ENCODE results near the gene BARX2. TPM values are rescaled to one million over a fixed set of nuclear protein-coding genes. Genes with fewer than 3 reads are reported as not detected.

The BARX2 gene
- total and polyA plus RNA-seq, 5 experiments from 2014 or later: not detected

DNA sequence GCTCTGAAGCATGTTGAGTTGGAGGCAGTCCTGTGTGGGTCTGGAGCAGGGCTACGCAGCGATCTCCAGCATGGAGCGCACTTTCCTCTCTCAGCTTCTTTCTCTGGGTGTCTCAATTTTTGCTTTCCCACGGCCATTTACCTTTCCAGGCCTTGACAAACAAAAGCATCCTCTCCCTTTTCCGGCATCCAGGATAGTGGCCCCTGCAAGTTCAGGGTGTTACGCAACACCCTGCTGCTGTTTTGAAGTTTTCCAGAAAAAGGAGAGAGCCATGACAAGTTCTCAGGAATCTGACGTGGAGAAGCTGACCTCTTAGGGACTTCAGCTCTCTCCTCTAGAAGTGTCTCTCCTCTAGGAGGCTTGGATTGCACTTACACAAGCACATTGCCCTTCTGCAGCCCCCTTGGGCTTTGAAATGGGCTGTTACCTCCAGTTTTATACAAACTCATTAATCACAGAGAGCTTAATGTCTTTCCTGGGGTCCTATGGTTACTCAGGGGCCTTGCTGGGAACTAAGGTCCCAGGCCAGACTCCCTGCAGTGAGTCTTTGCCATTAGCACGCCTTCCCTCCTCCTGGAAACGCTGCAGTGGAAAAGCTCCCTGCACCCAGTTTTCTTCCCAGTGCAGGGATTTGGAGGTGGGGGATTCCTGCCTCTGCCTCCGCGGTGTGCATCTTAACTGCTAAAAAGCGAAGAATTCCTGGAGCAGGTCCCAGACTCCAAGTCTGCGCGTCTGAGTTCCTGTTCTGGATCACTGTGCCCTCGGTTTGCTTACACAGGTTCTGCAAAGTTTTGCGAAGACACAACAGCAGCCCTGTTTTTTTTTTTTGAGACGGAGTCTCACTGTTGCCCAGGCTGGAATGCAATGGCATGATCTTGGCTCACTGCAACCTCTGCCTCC lies 80.4 kb downstream of the BARX2 start:
- peak overlapping the region in 1 of 10 donors; percentile 43 for H3K27ac Mint-ChIP-seq
- peaks cover 0 to 2% (median 0%) of the 10 kb centered on the region in 4 donors for H3K4me1 Mint-ChIP-seq
- no peak for ATAC-seq
- POLR2A ChIA-PET: no interaction called here
- H3K27me3 Mint-ChIP-seq: peaks cover 2 to 32% (median 8%) of the 10 kb centered on the region in 5 donors
- no peak for DNase-seq
- H3K9me3 Mint-ChIP-seq: no peaks in the 10 kb centered on the region
- H3K36me3 Mint-ChIP-seq: no peaks in the 10 kb centered on the region
- H3K4me3 Mint-ChIP-seq: no peak overlapping the region

DNA sequence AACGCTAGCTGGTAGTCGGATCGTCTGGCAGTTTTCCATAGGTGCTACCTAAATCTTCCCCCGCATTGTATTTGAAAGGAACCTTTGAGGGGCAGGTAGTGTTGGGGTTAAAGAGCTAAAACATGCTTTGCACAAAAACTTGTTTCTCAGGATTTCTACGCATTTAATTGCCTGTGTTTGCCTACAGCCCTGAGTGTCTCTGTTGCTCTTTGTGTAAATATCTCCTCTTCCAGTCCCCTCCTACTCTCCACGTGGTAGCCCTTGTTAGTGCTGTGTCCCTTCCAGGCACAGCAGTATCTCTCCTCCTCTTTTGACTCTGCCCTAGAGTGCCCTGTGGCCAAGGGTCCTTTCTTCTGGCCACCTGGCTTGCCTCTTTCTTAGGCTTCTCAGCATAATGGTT lies 81.7 kb downstream of the BARX2 start:
- H3K36me3 Mint-ChIP-seq: no peaks in the 10 kb centered on the region
- H3K4me3 Mint-ChIP-seq: no peak overlapping the region
- POLR2A ChIA-PET: no interaction called here
- H3K27me3 Mint-ChIP-seq: peaks cover 2 to 32% (median 8%) of the 10 kb centered on the region in 5 donors
- H3K9me3 Mint-ChIP-seq: peaks cover 0 to 3% (median 0%) of the 10 kb centered on the region in 9 donors
- ATAC-seq: no peak
- peaks cover 0 to 2% (median 0%) of the 10 kb centered on the region in 4 donors for H3K4me1 Mint-ChIP-seq
- H3K27ac Mint-ChIP-seq: no peak overlapping the region
- DNase-seq: no peak

GRCh38 chr11:129458278-129458677 lies 82.6 kb downstream of the BARX2 start:
- peaks cover 0 to 2% (median 0%) of the 10 kb centered on the region in 3 donors for H3K36me3 Mint-ChIP-seq
- ATAC-seq: no peak

DNA sequence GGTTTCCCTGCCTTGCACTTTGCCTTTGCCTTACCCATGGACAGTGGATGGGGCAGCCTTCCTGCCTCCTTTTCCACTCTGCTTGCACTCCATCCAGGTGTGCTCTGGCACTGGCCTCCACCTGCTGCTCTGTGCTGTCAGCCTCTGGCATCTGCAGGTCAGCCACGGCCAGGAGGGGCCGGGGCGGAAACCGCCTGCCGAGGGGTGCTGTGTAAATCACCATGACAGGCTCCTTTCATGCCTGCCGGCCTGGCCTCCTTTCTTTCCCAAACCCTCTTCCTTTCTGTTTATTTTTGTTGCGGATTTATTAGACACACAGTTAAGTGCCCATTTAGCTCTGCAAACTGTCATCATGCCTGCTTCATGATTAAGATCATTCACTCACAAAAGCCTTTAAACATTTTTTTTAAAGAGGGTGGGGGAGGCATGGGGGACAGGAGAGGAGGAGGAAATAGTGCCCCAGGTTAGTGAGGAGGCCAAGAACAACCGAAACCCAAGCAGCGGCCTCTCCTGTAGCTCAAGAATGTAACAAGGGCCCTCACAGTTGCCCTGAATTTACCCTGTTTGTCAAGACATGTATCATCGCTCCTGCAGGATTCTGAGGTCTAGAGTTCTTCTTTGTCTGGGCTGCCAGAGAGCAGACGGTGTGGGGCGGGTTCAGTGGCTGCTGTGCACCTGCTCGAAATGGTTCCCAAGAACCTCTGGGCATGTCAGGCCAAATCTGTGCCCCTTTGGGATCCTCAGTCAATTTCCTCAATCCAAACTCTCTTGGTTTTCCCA lies 83.3 kb downstream of the BARX2 start:
- DNase-seq (no peak), ATAC-seq (no peak)
- H3K36me3 Mint-ChIP-seq: peaks cover 0 to 9% (median 0%) of the 10 kb centered on the region in 3 donors
- POLR2A ChIA-PET: interaction anchor here (0.6 kb wide), 1 partner anchor 51 kb away, joined by 3 read pairs; no protein-coding TSS in a partner anchor
- no peak overlapping the region for H3K27ac Mint-ChIP-seq
- H3K9me3 Mint-ChIP-seq: peaks cover 0 to 12% (median 6%) of the 10 kb centered on the region in 9 donors
- H3K4me3 Mint-ChIP-seq: no peak overlapping the region
- H3K4me1 Mint-ChIP-seq: peaks cover 0 to 2% (median 0%) of the 10 kb centered on the region in 4 donors
- H3K27me3 Mint-ChIP-seq: peaks cover 3 to 41% (median 16%) of the 10 kb centered on the region in 5 donors

More at GRCh38 chr11:129458278-129458677, 82.6 kb downstream of the BARX2 start:
- H3K27ac Mint-ChIP-seq: no peak overlapping the region
- POLR2A ChIA-PET: no interaction called here
- DNase-seq: no peak
- H3K4me3 Mint-ChIP-seq: no peak overlapping the region
- H3K9me3 Mint-ChIP-seq: peaks cover 0 to 10% (median 3%) of the 10 kb centered on the region in 9 donors
- H3K4me1 Mint-ChIP-seq: peaks cover 0 to 2% (median 0%) of the 10 kb centered on the region in 4 donors
- peaks cover 2 to 34% (median 9%) of the 10 kb centered on the region in 5 donors for H3K27me3 Mint-ChIP-seq

DNA sequence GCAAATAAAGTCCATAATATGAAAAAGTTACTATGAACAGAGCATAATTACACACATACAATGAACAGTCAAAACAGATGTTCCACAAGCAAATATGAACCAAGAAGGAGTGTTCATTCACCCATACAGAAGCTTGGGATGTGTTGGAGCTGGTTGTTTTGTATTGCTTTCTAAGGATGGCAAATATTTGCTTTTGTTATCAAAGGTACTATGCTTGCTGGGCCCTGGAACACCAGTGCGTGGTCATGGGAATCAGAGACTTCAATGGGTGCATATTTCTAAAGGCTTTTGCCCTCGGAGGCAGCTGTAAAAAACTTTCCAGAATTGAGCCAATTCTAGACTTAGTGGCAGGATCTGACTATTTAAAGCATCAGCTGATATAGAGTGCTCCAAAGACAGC lies 85.1 kb downstream of the BARX2 start:
- POLR2A ChIA-PET: no interaction called here
- Mint-ChIP-seq H3K36me3 (peaks cover 0 to 16% (median 0%) of the 10 kb centered on the region in 3 donors), H3K9me3 (peaks cover 0 to 14% (median 7%) of the 10 kb centered on the region in 9 donors), H3K27me3 (peaks cover 9 to 48% (median 20%) of the 10 kb centered on the region in 5 donors), H3K4me1 (peaks cover 0 to 2% (median 0%) of the 10 kb centered on the region in 4 donors), H3K4me3 (no peak overlapping the region), H3K27ac (no peak overlapping the region)
- DNase-seq: no peak
- ATAC-seq: no peak

- peaks cover 0 to 8% (median 0%) of the 10 kb centered on the region in 9 donors for H3K9me3 Mint-ChIP-seq
- no peak for ATAC-seq
These were observed 108.4 kb downstream of the BARX2 start for GRCh38 chr11:129484068-129484467.

DNA sequence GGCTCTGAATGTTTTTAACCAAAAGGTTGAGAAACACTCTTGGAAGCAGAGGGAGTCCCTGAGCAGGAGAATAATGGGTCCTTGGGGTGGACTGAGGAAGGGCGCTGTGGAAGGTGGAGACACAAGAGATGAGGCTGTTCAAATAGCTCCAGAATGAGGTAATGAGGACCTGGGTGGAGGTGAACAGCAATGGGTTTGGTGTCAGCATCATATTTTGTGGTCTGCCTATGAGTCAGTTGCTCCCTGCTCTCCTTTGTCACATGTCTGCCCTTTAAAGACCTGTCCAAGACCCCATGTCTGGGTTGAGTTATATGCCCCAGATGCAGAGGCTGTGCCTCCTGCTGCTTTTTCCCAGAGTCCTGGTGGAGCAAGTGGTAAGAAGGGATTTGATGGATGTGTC lies 113.6 kb downstream of the BARX2 start:
- peaks cover 9 to 66% (median 12%) of the 10 kb centered on the region in 5 donors for H3K27me3 Mint-ChIP-seq
- DNase-seq (no peak), ATAC-seq (no peak)
- POLR2A ChIA-PET: no interaction called here
- no peaks in the 10 kb centered on the region for H3K4me1 Mint-ChIP-seq
- no peak overlapping the region for H3K27ac Mint-ChIP-seq
- no peak overlapping the region for H3K4me3 Mint-ChIP-seq
- H3K9me3 Mint-ChIP-seq: peaks cover 0 to 15% (median 0%) of the 10 kb centered on the region in 9 donors
- peaks cover 0 to 12% (median 0%) of the 10 kb centered on the region in 3 donors for H3K36me3 Mint-ChIP-seq

More at GRCh38 chr11:129484068-129484467, 108.4 kb downstream of the BARX2 start:
- Mint-ChIP-seq H3K4me3 (no peak overlapping the region), H3K27me3 (peaks cover 0 to 61% (median 6%) of the 10 kb centered on the region in 5 donors), H3K36me3 (no peaks in the 10 kb centered on the region), H3K4me1 (no peaks in the 10 kb centered on the region), H3K27ac (no peak overlapping the region)
- POLR2A ChIA-PET: no interaction called here
- no peak for DNase-seq

GRCh38 chr11:129490004-129490403 lies 114.4 kb downstream of the BARX2 start:
- Mint-ChIP-seq H3K4me1 (no peaks in the 10 kb centered on the region), H3K27me3 (peaks cover 9 to 74% (median 12%) of the 10 kb centered on the region in 5 donors), H3K27ac (no peak overlapping the region), H3K4me3 (no peak overlapping the region), H3K36me3 (peaks cover 0 to 12% (median 0%) of the 10 kb centered on the region in 3 donors), H3K9me3 (peaks cover 0 to 18% (median 4%) of the 10 kb centered on the region in 9 donors)
- ATAC-seq: no peak
- POLR2A ChIA-PET: no interaction called here
- DNase-seq: no peak

- Mint-ChIP-seq H3K9me3 (peaks cover 0 to 38% (median 10%) of the 10 kb centered on the region in 9 donors), H3K27ac (no peak overlapping the region), H3K4me1 (no peaks in the 10 kb centered on the region), H3K36me3 (peaks cover 0 to 12% (median 0%) of the 10 kb centered on the region in 3 donors), H3K27me3 (peaks cover 6 to 65% (median 12%) of the 10 kb centered on the region in 5 donors), H3K4me3 (no peak overlapping the region)
- ATAC-seq: no peak
- POLR2A ChIA-PET: no interaction called here
- no peak for DNase-seq
These were observed 118.1 kb downstream of the BARX2 start for GRCh38 chr11:129493746-129494145.

Other genes with a start within 250 kb of the BARX2 start
- 10 to 100 TPM in 1 of 2 experiments, 1 to 10 TPM in 1; 7.8 to 10.4 TPM for gene ARHGAP32, start 183.5 kb upstream of the BARX2 start, total RNA-seq
- gene ARHGAP32, start 183.5 kb upstream of the BARX2 start, polyA plus RNA-seq: 1 to 10 TPM in 1 of 3 donors, under 1 TPM in 2; 0.85 to 1.5 (median 0.98) TPM

Measured in naive thymus-derived CD8-positive, alpha-beta T cell (primary cell).